H9 (cell line): ENCODE data around the gene PNMA8C. TPM values are rescaled to one million over a fixed set of nuclear protein-coding genes. Genes with fewer than 3 reads are reported as not detected.

Experiments
- DNase-seq: peaks from one replicate; pipeline ENCODE4 v3.0.0-alpha.2; 2017
- H2AFZ ChIP-seq: one replicate; pipeline ENCODE4 v1.6.1; 2013; ENCODE audit warnings: mild to moderate bottlenecking, low read length, control low read depth, moderate library complexity
- H2AK5ac ChIP-seq: 2 replicates; pipeline ENCODE4 v1.6.1; 2013; ENCODE audit warnings: low read length, control low read depth, mixed read lengths; ENCODE audit not compliant: insufficient read length
- H2BK120ac ChIP-seq: one replicate; pipeline ENCODE4 v1.6.1; 2013; ENCODE audit warnings: low read depth, mild to moderate bottlenecking, low read length, control low read depth, inconsistent platforms; ENCODE audit not compliant: poor library complexity, severe bottlenecking
- H2BK12ac ChIP-seq: 2 replicates; pipeline ENCODE4 v1.6.1; 2013; ENCODE audit warnings: low read length, control low read depth, mixed read lengths, low read depth; ENCODE audit not compliant: insufficient read length
- H2BK15ac ChIP-seq: 2 replicates; pipeline ENCODE4 v1.6.1; 2013; ENCODE audit warnings: low read depth, low read length, control low read depth
- H2BK20ac ChIP-seq: one replicate; pipeline ENCODE4 v1.6.1; 2013; ENCODE audit warnings: low read depth, mild to moderate bottlenecking, low read length, control low read depth, inconsistent platforms; ENCODE audit not compliant: poor library complexity, severe bottlenecking
- H2BK5ac ChIP-seq: 2 replicates; pipeline ENCODE4 v1.6.1; 2013; ENCODE audit warnings: low read length, control low read depth, mixed read lengths; ENCODE audit not compliant: insufficient read length
- H3K14ac ChIP-seq: 2 replicates; pipeline ENCODE4 v1.6.1; 2013; ENCODE audit warnings: low read length, control low read depth; ENCODE audit not compliant: insufficient read depth
- H3K18ac ChIP-seq: 2 replicates; pipeline ENCODE4 v1.6.1; 2013; ENCODE audit warnings: low read depth, mild to moderate bottlenecking, mixed read lengths, low read length, control low read depth; ENCODE audit not compliant: insufficient read length
- H3K23ac ChIP-seq: 2 replicates; pipeline ENCODE4 v1.6.1; 2013; ENCODE audit warnings: low read length, control low read depth, mixed read lengths, low read depth; ENCODE audit not compliant: insufficient read length
- H3K23me2 ChIP-seq: 2 replicates; pipeline ENCODE4 v1.6.1; 2013; ENCODE audit warnings: low read depth, mild to moderate bottlenecking, mixed read lengths, low read length, control low read depth; ENCODE audit not compliant: insufficient read length, poor library complexity, severe bottlenecking
- H3K27ac ChIP-seq: 2 replicates; pipeline ENCODE4 v1.5.1; 2013; ENCODE audit warnings: low read length, control low read depth, mixed read lengths, low read depth; ENCODE audit not compliant: insufficient read length
- H3K27me3 ChIP-seq: 2 replicates; pipeline ENCODE4 v1.6.1; 2013; ENCODE audit warnings: low read length, control low read depth, inconsistent platforms; ENCODE audit not compliant: insufficient read depth
- H3K4ac ChIP-seq: 2 replicates; pipeline ENCODE4 v1.6.1; 2013; ENCODE audit warnings: low read depth, mild to moderate bottlenecking, control low read depth, inconsistent platforms, low read length, moderate library complexity
- H3K4me1 ChIP-seq: 2 replicates; pipeline ENCODE4 v1.6.1; 2013; ENCODE audit warnings: low read length, control low read depth, inconsistent platforms; ENCODE audit not compliant: insufficient read depth
- H3K4me2 ChIP-seq: 2 replicates; pipeline ENCODE4 v1.6.1; 2013; ENCODE audit warnings: low read length, control low read depth, mixed read lengths; ENCODE audit not compliant: insufficient read length, insufficient read depth
- H3K56ac ChIP-seq: 2 replicates; pipeline ENCODE4 v1.6.1; 2013; ENCODE audit warnings: low read depth, mild to moderate bottlenecking, mixed read lengths, low read length, control low read depth; ENCODE audit not compliant: insufficient read length
- H3K79me1 ChIP-seq: 2 replicates; pipeline ENCODE4 v1.6.1; 2013; ENCODE audit warnings: low read depth, mild to moderate bottlenecking, moderate library complexity, low read length, control low read depth, inconsistent platforms; ENCODE audit not compliant: insufficient read depth, poor library complexity, severe bottlenecking
- H3K79me2 ChIP-seq: 2 replicates; pipeline ENCODE4 v1.6.1; 2013; ENCODE audit warnings: low read length, control low read depth, inconsistent platforms; ENCODE audit not compliant: insufficient read depth
- H3K9ac ChIP-seq: 2 replicates; pipeline ENCODE4 v1.6.1; 2013; ENCODE audit warnings: low read length, control low read depth, mixed read lengths; ENCODE audit not compliant: insufficient read length; ENCODE audit errors: extremely low read depth
- H3K9me3 ChIP-seq: one replicate; pipeline ENCODE4 v1.6.1; 2013; ENCODE audit warnings: low read depth, low read length, inconsistent platforms; ENCODE audit not compliant: control insufficient read depth
- H3T11ph ChIP-seq: one replicate; pipeline ENCODE4 v1.6.1; 2013; ENCODE audit warnings: mild to moderate bottlenecking, low read length, control low read depth, inconsistent platforms
- H4K20me1 ChIP-seq: one replicate; pipeline ENCODE4 v1.6.1; 2013; ENCODE audit not compliant: control insufficient read depth, insufficient read length, insufficient read depth
- H4K5ac ChIP-seq: 2 replicates; pipeline ENCODE4 v1.6.1; 2013; ENCODE audit warnings: low read depth, mild to moderate bottlenecking, mixed read lengths, low read length, control low read depth; ENCODE audit not compliant: insufficient read length
- H4K8ac ChIP-seq: replicated peaks from 2 replicates; pipeline ENCODE4 v1.6.1; 2013; ENCODE audit warnings: low read length, control low read depth, mixed read lengths, low read depth; ENCODE audit not compliant: insufficient read length
- H4K91ac ChIP-seq: 2 replicates; pipeline ENCODE4 v1.6.1; 2013; ENCODE audit warnings: low read depth, mild to moderate bottlenecking, moderate library complexity, mixed read lengths, low read length, control low read depth; ENCODE audit not compliant: insufficient read length
- H3K27ac Mint-ChIP-seq, 3 experiments: 2 replicates in 2 of 3; 3 replicates in 1 of 3; pipeline ENCODE4 v1.8.0; 2020 to 2021; ENCODE audit warnings: mixed read lengths in 3 of 3, mild to moderate bottlenecking in 1 of 3, moderate library complexity in 1 of 3
- H3K27me3 Mint-ChIP-seq: 2 replicates; pipeline ENCODE4 v1.8.0; 2021; ENCODE audit warnings: low read depth, mild to moderate bottlenecking, moderate library complexity, mixed read lengths
- H3K36me3 Mint-ChIP-seq, 3 experiments: 2 replicates in 2 of 3; 3 replicates in 1 of 3; pipeline ENCODE4 v1.8.0; 2020 to 2021; ENCODE audit warnings: low read depth in 3 of 3, mixed read lengths in 3 of 3; ENCODE audit not compliant: insufficient read depth in 1 of 3
- H3K4me1 Mint-ChIP-seq, 2 experiments: 2 replicates each; pipeline ENCODE4 v1.8.0; 2020; ENCODE audit warnings: mixed read lengths in 2 of 2
- H3K4me3 Mint-ChIP-seq, 2 experiments: 2 replicates in 1 of 2; 3 replicates in 1 of 2; pipeline ENCODE4 v1.8.0; 2020 to 2021; ENCODE audit warnings: mild to moderate bottlenecking in 2 of 2, mixed read lengths in 2 of 2, moderate library complexity in 1 of 2
- H3K9me3 Mint-ChIP-seq, 2 experiments: 2 replicates in 1 of 2; 3 replicates in 1 of 2; pipeline ENCODE4 v1.8.0; 2020; ENCODE audit warnings: mild to moderate bottlenecking in 2 of 2, mixed read lengths in 2 of 2, moderate library complexity in 1 of 2
- WGBS: extraction: QIAGEN DNeasy Blood & Tissue Kit; methylation state at CpG from one replicate; pipeline ENCODE4 v1.1.7; 2013; ENCODE audit warnings: missing lambda C conversion rate, low lambda C conversion rate, mixed read lengths; ENCODE audit not compliant: insufficient read length; ENCODE audit errors: extremely low coverage; 5-methylcytosine and 5-hydroxymethylcytosine counted together
- total RNA-seq: library from RNA; stranded (reverse); gene quantifications from 2 replicates; pipeline ENCODE4 v1.2.1, GENCODE V29; 2021
- TF ChIP-seq, protein P1 (sequence below): fragments of 200-600 bp; sonication (generic); conservative IDR thresholded peaks from 3 replicates; pipeline ENCODE4 v1.8.0; 2021; ENCODE audit warnings: antibody characterized with exemption, mild to moderate bottlenecking

The PNMA8C gene
- total RNA-seq, 1 experiment from 2014 or later: 1.8 TPM

DNA sequence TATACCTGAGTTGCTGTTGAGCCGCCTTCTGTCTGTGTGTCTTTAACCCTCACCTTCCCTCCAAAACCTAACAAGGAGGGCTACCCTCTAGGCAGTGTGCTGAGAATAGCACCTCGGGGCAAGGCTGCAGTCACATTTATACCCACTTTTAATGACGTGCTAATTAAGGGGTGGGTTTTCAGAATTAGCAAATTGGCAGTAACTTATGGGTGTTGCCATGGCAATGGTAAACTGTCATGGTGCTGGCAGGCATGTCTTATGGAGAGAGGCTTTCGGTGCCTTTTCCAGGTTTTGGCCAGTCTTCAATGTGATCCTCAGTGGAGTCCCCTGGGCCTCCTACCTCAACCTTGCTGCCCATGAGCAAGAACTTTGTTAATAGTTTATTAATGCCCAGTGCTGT is 43.9 kb upstream of the PNMA8C start:
- Histone ChIP-seq H3K56ac (no peak overlapping the region), H3K23ac (no peak overlapping the region), H3K79me2 (no peaks in the 10 kb centered on the region), H4K5ac (no peak overlapping the region), H2BK12ac (no peak overlapping the region), H4K91ac (no peak overlapping the region), H4K8ac (no peak overlapping the region), H2BK15ac (no peak overlapping the region), H2AK5ac (no peak overlapping the region), H3K14ac (no peak overlapping the region), H3K9me3 (no peaks in the 10 kb centered on the region), H3T11ph (no peak overlapping the region), H4K20me1 (no peaks in the 10 kb centered on the region), H2AFZ (no peak overlapping the region), H3K9ac (no peak overlapping the region), H2BK120ac (no peak overlapping the region), H3K4me1 (no peaks in the 10 kb centered on the region), H2BK5ac (no peak overlapping the region), H3K23me2 (peaks cover 6% of the 10 kb centered on the region), H3K27ac (no peak overlapping the region), H3K4ac (no peak overlapping the region), H3K27me3 (no peaks in the 10 kb centered on the region), H3K79me1 (peaks cover 5% of the 10 kb centered on the region), H3K18ac (no peak overlapping the region), H2BK20ac (no peak overlapping the region), H3K4me2 (no peak overlapping the region)
- TF ChIP-seq, protein P1, sequence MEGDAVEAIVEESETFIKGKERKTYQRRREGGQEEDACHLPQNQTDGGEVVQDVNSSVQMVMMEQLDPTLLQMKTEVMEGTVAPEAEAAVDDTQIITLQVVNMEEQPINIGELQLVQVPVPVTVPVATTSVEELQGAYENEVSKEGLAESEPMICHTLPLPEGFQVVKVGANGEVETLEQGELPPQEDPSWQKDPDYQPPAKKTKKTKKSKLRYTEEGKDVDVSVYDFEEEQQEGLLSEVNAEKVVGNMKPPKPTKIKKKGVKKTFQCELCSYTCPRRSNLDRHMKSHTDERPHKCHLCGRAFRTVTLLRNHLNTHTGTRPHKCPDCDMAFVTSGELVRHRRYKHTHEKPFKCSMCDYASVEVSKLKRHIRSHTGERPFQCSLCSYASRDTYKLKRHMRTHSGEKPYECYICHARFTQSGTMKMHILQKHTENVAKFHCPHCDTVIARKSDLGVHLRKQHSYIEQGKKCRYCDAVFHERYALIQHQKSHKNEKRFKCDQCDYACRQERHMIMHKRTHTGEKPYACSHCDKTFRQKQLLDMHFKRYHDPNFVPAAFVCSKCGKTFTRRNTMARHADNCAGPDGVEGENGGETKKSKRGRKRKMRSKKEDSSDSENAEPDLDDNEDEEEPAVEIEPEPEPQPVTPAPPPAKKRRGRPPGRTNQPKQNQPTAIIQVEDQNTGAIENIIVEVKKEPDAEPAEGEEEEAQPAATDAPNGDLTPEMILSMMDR: no peak
- no peak overlapping the region for H3K27ac Mint-ChIP-seq
- no peak overlapping the region for H3K4me3 Mint-ChIP-seq
- peaks cover 20 to 28% (median 26%) of the 10 kb centered on the region in 3 experiments for H3K36me3 Mint-ChIP-seq
- H3K4me1 Mint-ChIP-seq: peaks cover 3 to 13% of the 10 kb centered on the region in 2 experiments; a peak in 3 of 4 replicates
- no peaks in the 10 kb centered on the region for H3K9me3 Mint-ChIP-seq
- no peak for DNase-seq
- H3K27me3 Mint-ChIP-seq: peaks cover 12% of the 10 kb centered on the region
- WGBS: no CpG with 5 or more reads among the region's 4 CpGs
